GM12801 (cell line): Measurements from ENCODE around the gene RFX2.

Experiments
- CTCF ChIP-seq: IDR thresholded peaks from one replicate; pipeline ENCODE4 v1.5.1; 2011; ENCODE audit warnings: control low read depth; ENCODE audit not compliant: insufficient read length; ENCODE audit errors: extremely low read depth

RFX2 gene

DNA sequence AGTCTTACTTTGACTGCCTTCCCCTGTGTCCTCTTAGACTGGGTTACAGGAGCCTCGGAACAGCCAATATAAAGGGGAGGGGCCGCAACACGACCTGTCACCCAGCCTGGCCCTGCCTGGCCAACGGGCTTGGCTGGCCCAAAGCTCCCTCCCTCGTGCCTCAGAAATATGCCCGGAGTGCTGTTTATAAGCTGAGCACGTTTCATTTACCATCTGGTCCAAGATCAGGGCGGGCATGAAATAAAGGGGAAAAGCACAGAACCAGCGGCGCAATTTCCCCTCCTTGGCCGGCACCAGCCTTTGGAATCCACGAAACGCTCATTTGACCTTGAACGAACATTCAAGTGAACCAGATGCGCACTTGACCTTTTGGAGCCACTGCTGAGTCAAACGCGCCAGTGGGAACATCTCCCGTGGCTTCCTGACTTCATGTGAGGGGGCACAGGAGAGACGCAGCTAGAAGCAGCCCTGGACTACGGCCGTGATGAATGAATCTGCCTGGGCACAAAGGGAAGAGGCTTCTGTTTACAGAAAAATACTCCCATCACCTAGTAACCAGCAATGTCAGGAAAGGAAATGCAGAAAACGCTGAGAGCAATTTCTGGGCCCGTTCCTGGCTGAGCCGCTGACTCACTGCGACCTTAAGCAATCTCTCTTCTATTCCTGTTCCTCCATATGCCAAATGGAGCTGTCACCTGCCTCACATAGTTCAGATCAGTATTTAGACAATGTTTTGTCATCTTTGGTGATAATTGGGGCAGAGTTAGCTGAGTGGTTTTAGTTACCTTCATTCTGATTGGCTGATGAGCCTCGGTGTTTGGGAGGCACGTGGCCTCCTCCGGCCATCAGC lies 53.3 kb downstream of the RFX2 start:
- TF ChIP-seq CTCF, result no peak

GRCh38 chr19:6056282-6056741 lies 54.0 kb downstream of the RFX2 start:
- TF ChIP-seq CTCF, result no peak

DNA sequence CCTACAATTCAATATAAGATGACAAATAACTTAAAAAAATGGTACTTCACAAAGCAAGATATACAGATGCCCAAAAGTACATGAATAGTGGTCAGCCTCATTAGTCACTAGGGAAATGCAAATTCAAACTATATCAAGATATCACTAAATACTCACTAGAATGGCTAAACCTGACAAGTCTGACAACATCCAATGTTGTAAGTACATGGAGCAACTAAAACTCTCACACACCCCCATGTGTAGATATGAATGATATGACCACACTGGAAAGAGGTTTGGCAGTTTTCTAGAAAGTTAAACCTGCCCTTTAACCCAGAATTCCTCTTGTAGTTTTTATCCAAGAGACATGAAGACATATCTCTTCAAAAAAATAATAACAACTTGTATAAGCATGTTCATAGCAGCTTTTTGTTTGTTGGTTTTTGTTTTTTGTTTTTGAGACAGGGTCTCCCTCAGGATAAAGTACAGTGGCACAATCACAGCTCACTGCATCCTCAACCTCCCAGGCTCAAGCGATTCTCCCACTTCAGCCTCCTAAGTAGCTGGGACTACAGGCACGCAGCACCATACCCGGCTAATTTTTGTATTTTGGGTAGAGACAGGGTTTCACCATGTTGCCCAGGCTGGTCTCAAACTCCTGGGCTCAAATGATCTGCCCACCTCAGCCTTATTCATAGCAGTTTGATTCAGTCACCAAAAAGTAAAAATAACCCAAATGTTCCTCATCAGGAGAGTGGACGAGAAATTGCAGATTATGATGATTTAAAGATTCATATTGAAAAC lies 55.1 kb downstream of the RFX2 start:
- no peak for TF ChIP-seq CTCF

DNA sequence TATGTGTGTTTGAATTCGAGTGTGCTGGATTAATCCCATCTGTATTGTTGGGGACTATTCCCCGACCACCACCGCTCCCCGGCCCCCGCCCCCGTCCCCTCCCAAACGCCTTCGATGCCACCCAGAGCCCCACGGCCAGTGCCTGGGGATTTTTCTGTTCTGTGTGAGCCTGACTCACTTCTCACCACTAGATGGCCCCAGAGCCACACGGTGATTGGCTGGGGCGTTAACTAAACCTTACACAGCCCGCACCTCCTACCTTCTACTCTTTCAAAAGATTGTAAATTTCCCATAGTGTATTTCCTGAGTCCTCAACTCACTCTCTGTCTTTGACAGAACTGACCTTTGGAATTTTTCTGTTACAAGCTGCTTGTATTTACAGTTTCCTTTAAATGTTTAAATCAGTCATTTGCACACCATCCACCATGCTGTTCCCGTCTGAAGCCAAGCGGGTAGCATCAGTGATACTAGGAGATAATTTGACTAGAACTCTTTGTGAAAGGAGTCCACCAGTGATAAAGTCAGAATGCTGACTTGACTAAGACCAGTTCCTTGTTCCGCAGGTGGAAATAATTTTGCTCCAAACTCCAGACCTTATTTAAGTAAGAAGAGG lies 61.4 kb downstream of the RFX2 start:
- no peak for TF ChIP-seq CTCF

DNA sequence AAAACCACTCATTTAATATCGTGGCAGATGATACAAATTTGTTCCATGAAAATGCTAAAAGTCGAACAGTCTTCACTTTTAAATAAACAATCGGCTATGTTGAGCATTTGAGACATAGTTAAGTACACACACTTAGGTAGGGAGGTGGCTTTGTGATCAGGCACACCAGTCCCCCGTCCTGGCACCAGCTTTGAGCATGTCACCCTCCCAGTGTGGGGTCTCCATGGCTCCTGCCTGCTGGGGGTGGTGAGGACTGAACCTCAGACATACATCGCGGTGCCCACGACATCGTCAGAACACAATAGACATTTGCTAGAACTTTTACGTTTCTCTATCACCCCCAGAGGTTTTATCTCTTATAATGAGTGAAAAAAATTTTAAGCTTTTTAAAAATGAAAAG lies 62.0 kb downstream of the RFX2 start:
- TF ChIP-seq CTCF, result no peak

GRCh38 chr19:6047741-6048251 lies 62.5 kb downstream of the RFX2 start:
- TF ChIP-seq CTCF, result no peak

DNA sequence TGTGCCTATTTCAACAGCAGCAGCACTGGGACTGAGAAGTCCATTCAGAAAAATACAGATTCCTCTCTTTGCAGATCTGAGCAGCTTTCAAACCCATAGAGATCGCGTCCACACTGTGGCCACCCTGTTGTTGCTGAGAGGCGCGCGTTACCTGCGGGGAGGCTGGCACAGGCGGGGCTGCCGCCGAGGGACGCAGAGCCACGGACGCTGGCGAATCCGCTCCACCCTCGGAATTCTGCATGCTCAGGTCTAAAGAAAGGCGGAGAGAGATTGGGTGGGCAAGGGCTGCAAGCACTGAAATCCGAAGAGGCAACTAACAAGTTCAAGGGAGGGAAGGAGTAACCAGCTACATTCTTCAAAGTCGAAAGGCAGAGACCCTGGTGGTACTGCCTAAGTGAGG lies 63.0 kb downstream of the RFX2 start:
- no peak for TF ChIP-seq CTCF
